Liver (tissue), 9 donors: ENCODE measurements around the gene GBX1. TPM values are rescaled to one million over a fixed set of nuclear protein-coding genes. Genes with fewer than 3 reads are reported as not detected.

Source experiments
- DNase-seq: peaks from one replicate; pipeline ENCODE4 v3.0.0-alpha.2; 2017; ENCODE audit warnings: low spot score
- H3K27ac ChIP-seq, 2 donors: one replicate each; pipeline ENCODE4 v1.7.0; 2013; ENCODE audit warnings: inconsistent platforms in 2 of 2, low read length in 2 of 2, control low read depth in 1 of 2, low read depth in 1 of 2, mild to moderate bottlenecking in 1 of 2
- H3K27me3 ChIP-seq, 4 donors: one replicate each; pipeline versions ENCODE4 v1.6.1 to v1.7.0; 2013; ENCODE audit warnings: low read length in 3 of 4, inconsistent platforms in 1 of 4, mild to moderate bottlenecking in 1 of 4, moderate library complexity in 1 of 4; ENCODE audit not compliant: control insufficient read depth in 4 of 4, insufficient read depth in 4 of 4
- H3K36me3 ChIP-seq, 4 donors: one replicate each; pipeline versions ENCODE4 v1.6.1 to v1.7.0; 2013; ENCODE audit warnings: low read length in 3 of 4, mild to moderate bottlenecking in 3 of 4, low read depth in 1 of 4, moderate library complexity in 1 of 4; ENCODE audit not compliant: control insufficient read depth in 4 of 4, insufficient read depth in 3 of 4
- H3K4me1 ChIP-seq, 4 donors: one replicate each; pipeline versions ENCODE4 v1.6.1 to v1.7.0; 2013; ENCODE audit warnings: low read length in 3 of 4, mild to moderate bottlenecking in 3 of 4, moderate library complexity in 1 of 4; ENCODE audit not compliant: control insufficient read depth in 4 of 4, insufficient read depth in 4 of 4
- H3K4me3 ChIP-seq, 3 donors: one replicate each; pipeline versions ENCODE4 v1.6.1 to v1.7.0; 2013; ENCODE audit warnings: low read length in 3 of 3, control low read depth in 1 of 3, low read depth in 1 of 3, mild to moderate bottlenecking in 1 of 3
- H3K9ac ChIP-seq, 2 donors: one replicate each; pipeline ENCODE4 v1.7.0; 2013; ENCODE audit warnings: low read length in 2 of 2, mild to moderate bottlenecking in 2 of 2, moderate library complexity in 2 of 2, control low read depth in 1 of 2, low read depth in 1 of 2
- H3K9me3 ChIP-seq, 4 donors: one replicate each; pipeline versions ENCODE4 v1.6.1 to v1.7.0; 2013; ENCODE audit warnings: low read length in 3 of 4; ENCODE audit not compliant: control insufficient read depth in 4 of 4
- EGR1 ChIP-seq, 2 donors: IDR thresholded peaks; 2 replicates each; pipeline ENCODE4 v1.6.1; 2016 to 2018; ENCODE audit warnings: antibody characterized with exemption in 2 of 2, low read depth in 2 of 2
- FOXA2 ChIP-seq: IDR thresholded peaks from 2 replicates; pipeline ENCODE4 v1.6.1; 2016; ENCODE audit warnings: antibody characterized with exemption
- GABPA ChIP-seq, 2 donors: IDR thresholded peaks in 1 of 2; conservative IDR thresholded peaks in 1 of 2; 2 replicates each; pipeline ENCODE4 v1.6.1; 2016; ENCODE audit warnings: antibody characterized with exemption in 2 of 2, mild to moderate bottlenecking in 1 of 2, moderate library complexity in 1 of 2
- HNF4A ChIP-seq, 2 donors: conservative IDR thresholded peaks; 2 replicates each; pipeline ENCODE4 v1.6.1; 2016; ENCODE audit warnings: antibody characterized with exemption in 2 of 2, mild to moderate bottlenecking in 2 of 2
- HNF4G ChIP-seq: IDR thresholded peaks from 2 replicates; pipeline ENCODE4 v1.6.1; 2016; ENCODE audit warnings: antibody characterized with exemption
- JUND ChIP-seq, 2 donors: IDR thresholded peaks; 2 replicates each; pipeline ENCODE4 v1.6.1; 2016; ENCODE audit warnings: antibody characterized with exemption in 2 of 2
- MAX ChIP-seq: IDR thresholded peaks from 2 replicates; pipeline ENCODE4 v1.6.1; 2016; ENCODE audit warnings: antibody characterized with exemption
- NR2F2 ChIP-seq: IDR thresholded peaks from 2 replicates; pipeline ENCODE4 v1.6.1; 2016; ENCODE audit warnings: antibody characterized with exemption
- RAD21 ChIP-seq, 2 donors: IDR thresholded peaks; 2 replicates each; pipeline ENCODE4 v1.6.1; 2016; ENCODE audit warnings: antibody characterized with exemption in 2 of 2, mild to moderate bottlenecking in 2 of 2
- REST ChIP-seq: IDR thresholded peaks from 2 replicates; pipeline ENCODE4 v1.6.1; 2016; ENCODE audit warnings: antibody characterized with exemption, mild to moderate bottlenecking
- RXRA ChIP-seq, 2 donors: IDR thresholded peaks; 2 replicates each; pipeline ENCODE4 v1.6.1; 2017 to 2018; ENCODE audit warnings: antibody characterized with exemption in 2 of 2, mild to moderate bottlenecking in 1 of 2
- SP1 ChIP-seq: IDR thresholded peaks from 2 replicates; pipeline ENCODE4 v1.6.1; 2018; ENCODE audit warnings: antibody characterized with exemption, mild to moderate bottlenecking
- TAF1 ChIP-seq: conservative IDR thresholded peaks from 2 replicates; pipeline ENCODE4 v1.6.1; 2016; ENCODE audit warnings: antibody characterized with exemption, mild to moderate bottlenecking
- YY1 ChIP-seq: IDR thresholded peaks from 2 replicates; pipeline ENCODE4 v1.6.1; 2016; ENCODE audit warnings: antibody characterized with exemption, mild to moderate bottlenecking
- ZBTB33 ChIP-seq: IDR thresholded peaks from 2 replicates; pipeline ENCODE4 v1.6.1; 2016; ENCODE audit warnings: antibody characterized with exemption
- WGBS: extraction: QIAGEN DNeasy Blood & Tissue Kit; methylation state at CpG from one replicate; pipeline ENCODE4 v1.1.7; 2013; 5-methylcytosine and 5-hydroxymethylcytosine counted together
- polyA plus RNA-seq, 2 donors: library from polyadenylated mRNA; stranded (reverse) in 1 of 2; unstranded in 1 of 2; fragments of 200-250 nt in 1 of 2; fragments of >200 nt in 1 of 2; fragmentation: Nextera tagmentation in 1 of 2; extraction: Ambion mirVana in 1 of 2; gene quantifications; one replicate each; pipeline versions ENCODE4 v1.2.1 to v1.2.3, GENCODE V29; 2013 to 2015
- total RNA-seq, 2 donors: library from RNA; depleted of rRNA; stranded (reverse); fragments of >200 nt; gene quantifications; one replicate each; pipeline ENCODE4 v1.2.3, GENCODE V29; 2014
- TF ChIP-seq, protein P1 (sequence below): IDR thresholded peaks from 2 replicates; pipeline ENCODE4 v1.6.1; 2016; ENCODE audit warnings: antibody characterized with exemption
- TF ChIP-seq, protein P2 (sequence below): fragments of 150-350 bp; IDR thresholded peaks from 2 replicates; pipeline ENCODE4 v1.5.1; 2017; ENCODE audit warnings: improper control_type of control experiment, low read depth, low read length; ENCODE audit not compliant: missing input control
- donor health status: healthy.
- donor health status: healthy.
- donor health status: healthy.
- donor health status: healthy.
- donor health status: healthy.

Gene GBX1
- total and polyA plus RNA-seq, 4 donors, result not detected

GRCh38 chr7:151129960-151130591, 37.4 kb downstream of the GBX1 start:
- 98% methylated on average over 9 of the region's 9 CpGs for WGBS
- Histone ChIP-seq H3K36me3 (peaks cover 12 to 58% (median 32%) of the 10 kb centered on the region in 4 donors), H3K27ac (no peak overlapping the region), H3K9me3 (no peaks in the 10 kb centered on the region), H3K9ac (no peak overlapping the region), H3K4me1 (no peaks in the 10 kb centered on the region), H3K4me3 (no peak overlapping the region), H3K27me3 (no peaks in the 10 kb centered on the region)
- no peak for DNase-seq
- no peak for TF ChIP-seq RXRA (IDR thresholded peaks at IDR 0.05)
- no peak for TF ChIP-seq SP1
- no peak for TF ChIP-seq TAF1
- TF ChIP-seq HNF4A (conservative IDR thresholded peaks at IDR 0.05), result no peak
- TF ChIP-seq HNF4G, result no peak
- TF ChIP-seq RAD21 (IDR thresholded peaks at IDR 0.05), result no peak
- TF ChIP-seq ZBTB33, result no peak
- no peak for TF ChIP-seq EGR1 (IDR thresholded peaks at IDR 0.05; ENCODE audit: low read depth in 2 of 2)
- no peak for TF ChIP-seq JUND (IDR thresholded peaks at IDR 0.05)
- TF ChIP-seq, protein P1, sequence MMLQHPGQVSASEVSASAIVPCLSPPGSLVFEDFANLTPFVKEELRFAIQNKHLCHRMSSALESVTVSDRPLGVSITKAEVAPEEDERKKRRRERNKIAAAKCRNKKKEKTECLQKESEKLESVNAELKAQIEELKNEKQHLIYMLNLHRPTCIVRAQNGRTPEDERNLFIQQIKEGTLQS, result no peak
- TF ChIP-seq FOXA2, result no peak
- no peak for TF ChIP-seq MAX
- TF ChIP-seq, protein P2, sequence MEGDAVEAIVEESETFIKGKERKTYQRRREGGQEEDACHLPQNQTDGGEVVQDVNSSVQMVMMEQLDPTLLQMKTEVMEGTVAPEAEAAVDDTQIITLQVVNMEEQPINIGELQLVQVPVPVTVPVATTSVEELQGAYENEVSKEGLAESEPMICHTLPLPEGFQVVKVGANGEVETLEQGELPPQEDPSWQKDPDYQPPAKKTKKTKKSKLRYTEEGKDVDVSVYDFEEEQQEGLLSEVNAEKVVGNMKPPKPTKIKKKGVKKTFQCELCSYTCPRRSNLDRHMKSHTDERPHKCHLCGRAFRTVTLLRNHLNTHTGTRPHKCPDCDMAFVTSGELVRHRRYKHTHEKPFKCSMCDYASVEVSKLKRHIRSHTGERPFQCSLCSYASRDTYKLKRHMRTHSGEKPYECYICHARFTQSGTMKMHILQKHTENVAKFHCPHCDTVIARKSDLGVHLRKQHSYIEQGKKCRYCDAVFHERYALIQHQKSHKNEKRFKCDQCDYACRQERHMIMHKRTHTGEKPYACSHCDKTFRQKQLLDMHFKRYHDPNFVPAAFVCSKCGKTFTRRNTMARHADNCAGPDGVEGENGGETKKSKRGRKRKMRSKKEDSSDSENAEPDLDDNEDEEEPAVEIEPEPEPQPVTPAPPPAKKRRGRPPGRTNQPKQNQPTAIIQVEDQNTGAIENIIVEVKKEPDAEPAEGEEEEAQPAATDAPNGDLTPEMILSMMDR, result no peak
- TF ChIP-seq GABPA (IDR thresholded peaks at IDR 0.05 in 1 of 2, conservative IDR thresholded peaks at IDR 0.05 in 1 of 2), result no peak
- no peak for TF ChIP-seq NR2F2

DNA sequence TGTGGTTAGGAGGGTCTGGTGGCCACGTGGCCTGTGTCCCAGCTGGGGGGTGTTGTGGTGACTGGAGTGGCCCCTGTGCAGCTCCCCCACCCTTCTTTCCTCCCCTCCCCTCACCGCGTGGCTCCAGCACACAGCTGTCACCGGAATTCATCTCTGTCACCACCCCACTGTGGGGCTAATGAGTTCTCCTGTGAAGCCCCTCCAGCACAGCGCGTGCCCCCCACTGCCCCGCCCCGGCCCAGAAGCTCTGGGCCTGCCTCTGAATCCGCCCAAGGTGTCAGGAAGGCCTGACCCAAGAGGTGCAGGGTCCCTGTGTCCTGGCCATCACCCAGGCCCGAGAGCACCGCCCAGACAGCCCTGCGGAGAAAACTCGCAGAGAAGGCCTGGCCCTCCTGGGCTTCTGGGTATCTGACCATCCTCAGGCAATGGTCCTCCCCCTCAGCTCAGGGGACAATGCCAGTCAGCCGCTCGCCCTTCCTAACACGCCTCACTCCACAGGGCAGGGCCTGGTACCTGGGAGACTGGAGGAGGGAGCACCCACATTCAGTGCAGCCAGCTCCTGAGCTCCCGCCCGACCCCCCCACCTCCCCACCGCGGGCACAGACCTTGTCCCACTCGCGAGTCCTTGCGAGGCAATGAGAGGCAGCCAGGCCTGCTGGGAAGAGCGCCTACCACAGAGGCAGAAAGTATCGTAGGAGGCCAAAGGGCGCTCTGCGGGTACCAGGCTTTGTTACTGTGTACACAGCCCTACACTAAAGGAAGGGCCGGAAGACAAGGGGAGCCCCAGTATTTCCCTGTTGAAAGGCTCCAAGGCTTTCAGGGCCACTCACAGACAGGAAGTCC, 38.2 kb downstream of the GBX1 start:
- Histone ChIP-seq H3K36me3 (peaks cover 7 to 50% (median 27%) of the 10 kb centered on the region in 4 donors), H3K27ac (no peak overlapping the region), H3K4me3 (no peak overlapping the region), H3K4me1 (no peaks in the 10 kb centered on the region), H3K9me3 (no peaks in the 10 kb centered on the region), H3K27me3 (no peaks in the 10 kb centered on the region), H3K9ac (no peak overlapping the region)
- no peak for DNase-seq
- 93% methylated on average over 28 of the region's 28 CpGs for WGBS
- TF ChIP-seq ZBTB33 (no peak), SP1 (no peak), RAD21 (IDR thresholded peaks at IDR 0.05) (no peak), REST (no peak), YY1 (no peak), HNF4A (conservative IDR thresholded peaks at IDR 0.05) (no peak), RXRA (IDR thresholded peaks at IDR 0.05) (no peak), TAF1 (no peak), JUND (IDR thresholded peaks at IDR 0.05) (no peak), NR2F2 (no peak)
- TF ChIP-seq, protein P1, result no peak
